Fibroblast of villous mesenchyme (primary cell): ENCODE data around the gene FNDC8. TPM values are rescaled to one million over a fixed set of nuclear protein-coding genes. Genes with fewer than 3 reads are reported as not detected.
A peak's percentile ranks its signal among the peaks of the same experiment; 100 is the strongest.

ENCODE experiments used
- DNase-seq: peaks from one replicate; pipeline ENCODE4 v3.0.0-alpha.2; 2010; ENCODE audit warnings: low read depth
- H3K4me3 ChIP-seq: 2 replicates; pipeline ENCODE4 v1.5.1; 2011; ENCODE audit warnings: low read depth, mild to moderate bottlenecking, low read length
- total RNA-seq: library from RNA; depleted of rRNA; stranded (reverse); fragments of >200 nt; gene quantifications from 2 replicates; pipeline ENCODE4 v1.2.3, GENCODE V29; 2012
- TF ChIP-seq, protein P1 (sequence below): IDR thresholded peaks from 2 replicates; pipeline ENCODE4 v1.5.1; 2012; ENCODE audit warnings: low read depth, mild to moderate bottlenecking, low read length; ENCODE audit not compliant: insufficient read depth

FNDC8 gene
- total RNA-seq, 1 donor: not detected

DNA sequence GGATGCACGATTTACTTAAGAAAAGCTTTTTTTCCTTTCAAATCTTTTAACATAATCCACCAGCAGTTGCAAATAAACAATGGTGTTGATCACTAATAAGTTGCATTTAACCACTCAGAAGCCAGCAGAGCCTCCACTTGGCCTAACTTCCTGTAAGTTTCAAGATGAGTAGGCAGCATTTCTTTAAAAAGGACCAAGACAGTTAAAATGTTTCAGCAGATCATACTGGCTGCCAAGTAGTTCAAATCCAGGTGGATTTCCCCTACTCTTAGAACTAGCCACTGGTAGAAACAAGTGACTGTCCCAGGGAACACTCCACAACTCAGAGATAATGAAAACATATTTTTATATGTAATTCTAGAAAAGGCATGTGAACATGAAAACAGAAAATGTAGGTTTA is 40.9 kb upstream of the FNDC8 start:
- no peak for DNase-seq
- H3K4me3 ChIP-seq: no peak overlapping the region
- TF ChIP-seq, protein P1, sequence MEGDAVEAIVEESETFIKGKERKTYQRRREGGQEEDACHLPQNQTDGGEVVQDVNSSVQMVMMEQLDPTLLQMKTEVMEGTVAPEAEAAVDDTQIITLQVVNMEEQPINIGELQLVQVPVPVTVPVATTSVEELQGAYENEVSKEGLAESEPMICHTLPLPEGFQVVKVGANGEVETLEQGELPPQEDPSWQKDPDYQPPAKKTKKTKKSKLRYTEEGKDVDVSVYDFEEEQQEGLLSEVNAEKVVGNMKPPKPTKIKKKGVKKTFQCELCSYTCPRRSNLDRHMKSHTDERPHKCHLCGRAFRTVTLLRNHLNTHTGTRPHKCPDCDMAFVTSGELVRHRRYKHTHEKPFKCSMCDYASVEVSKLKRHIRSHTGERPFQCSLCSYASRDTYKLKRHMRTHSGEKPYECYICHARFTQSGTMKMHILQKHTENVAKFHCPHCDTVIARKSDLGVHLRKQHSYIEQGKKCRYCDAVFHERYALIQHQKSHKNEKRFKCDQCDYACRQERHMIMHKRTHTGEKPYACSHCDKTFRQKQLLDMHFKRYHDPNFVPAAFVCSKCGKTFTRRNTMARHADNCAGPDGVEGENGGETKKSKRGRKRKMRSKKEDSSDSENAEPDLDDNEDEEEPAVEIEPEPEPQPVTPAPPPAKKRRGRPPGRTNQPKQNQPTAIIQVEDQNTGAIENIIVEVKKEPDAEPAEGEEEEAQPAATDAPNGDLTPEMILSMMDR: no peak

DNA sequence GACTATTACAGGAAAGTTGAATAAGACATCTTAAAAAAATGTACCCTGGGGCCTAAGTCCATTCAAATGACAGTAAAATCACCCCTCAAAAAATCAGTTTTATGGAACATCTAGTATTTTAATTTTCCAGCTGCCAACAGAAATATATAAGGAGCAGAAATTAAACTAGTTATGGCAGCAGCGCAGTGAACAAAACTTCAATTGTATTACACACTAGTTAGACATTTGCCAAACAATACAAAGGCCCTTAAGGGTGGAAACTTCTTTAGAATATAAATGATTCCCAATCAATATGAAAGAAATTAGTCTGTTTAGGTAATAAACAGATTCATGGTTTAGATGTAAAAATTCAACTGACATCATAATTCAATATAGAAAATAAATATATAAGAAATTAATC is 39.8 kb upstream of the FNDC8 start:
- TF ChIP-seq, protein P1: no peak
- no peak overlapping the region for H3K4me3 ChIP-seq
- no peak for DNase-seq

DNA sequence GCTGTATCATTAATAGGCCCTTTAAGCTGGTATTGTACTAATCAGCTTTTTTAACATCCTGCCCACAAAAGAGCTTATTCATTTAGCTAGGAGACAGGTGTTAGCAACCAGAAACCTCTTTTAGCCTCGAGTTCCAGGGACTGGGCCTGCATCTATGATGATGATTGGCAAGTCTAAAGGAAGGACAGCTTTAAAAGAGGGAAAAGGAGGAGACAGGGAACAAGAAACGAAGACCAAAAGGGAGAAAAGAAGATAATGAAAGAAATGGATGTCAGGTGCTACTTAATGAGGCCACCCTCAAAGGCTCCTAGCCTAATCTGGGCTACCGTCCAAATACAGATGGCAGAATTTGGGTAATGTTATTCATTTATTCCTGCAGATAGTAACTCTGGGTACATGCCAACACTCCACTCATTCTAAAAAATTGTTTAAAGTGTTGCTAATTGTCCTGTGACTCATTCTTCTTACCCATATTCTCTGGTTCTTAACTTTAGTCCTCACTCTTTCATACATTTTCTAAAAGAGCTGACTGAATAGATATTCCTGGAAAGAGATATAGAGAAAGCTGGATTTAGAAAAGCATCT is 39.2 kb upstream of the FNDC8 start:
- TF ChIP-seq, protein P1: no peak
- H3K4me3 ChIP-seq: no peak overlapping the region
- DNase-seq: peak; percentile 65

DNA sequence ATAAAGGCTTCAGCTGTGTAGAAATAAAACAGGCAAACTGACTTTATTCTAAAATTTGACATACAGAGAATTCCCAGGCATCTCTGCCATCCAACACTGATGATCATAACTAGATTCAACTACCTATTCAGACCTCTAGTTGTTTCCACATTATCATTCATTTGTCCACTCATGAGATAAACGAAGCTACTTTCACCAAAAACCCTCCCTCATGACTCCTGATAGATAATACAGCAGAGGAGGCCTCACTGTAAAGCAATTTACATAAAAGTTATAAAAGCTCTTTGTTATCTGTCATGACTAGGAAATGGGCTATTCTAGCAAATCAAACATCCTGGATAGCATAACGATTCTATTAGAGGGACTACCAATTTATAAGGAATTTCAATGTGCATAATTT is 38.3 kb upstream of the FNDC8 start:
- no peak for DNase-seq
- H3K4me3 ChIP-seq: no peak overlapping the region
- TF ChIP-seq, protein P1: no peak

DNA sequence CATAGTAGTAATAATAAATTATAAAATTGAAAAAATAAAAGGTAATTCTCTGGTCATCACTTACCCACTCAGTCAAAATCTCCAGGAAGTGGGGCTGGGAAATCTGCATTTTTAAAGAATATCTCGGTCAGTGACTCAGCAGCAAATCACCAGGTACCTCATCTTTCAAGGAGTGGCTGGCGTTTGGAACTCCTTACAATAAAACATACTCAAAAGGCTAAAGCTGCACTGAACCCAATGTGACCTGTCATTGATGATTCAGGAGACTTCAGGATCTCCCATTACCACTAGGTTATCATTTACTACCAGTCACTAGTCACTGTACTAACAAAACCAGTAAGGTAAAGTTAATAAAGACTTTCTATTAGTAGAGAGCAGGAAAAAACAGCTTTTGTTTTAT is 36.4 kb upstream of the FNDC8 start:
- DNase-seq: peak; percentile 33
- no peak overlapping the region for H3K4me3 ChIP-seq
- TF ChIP-seq, protein P1: no peak

DNA sequence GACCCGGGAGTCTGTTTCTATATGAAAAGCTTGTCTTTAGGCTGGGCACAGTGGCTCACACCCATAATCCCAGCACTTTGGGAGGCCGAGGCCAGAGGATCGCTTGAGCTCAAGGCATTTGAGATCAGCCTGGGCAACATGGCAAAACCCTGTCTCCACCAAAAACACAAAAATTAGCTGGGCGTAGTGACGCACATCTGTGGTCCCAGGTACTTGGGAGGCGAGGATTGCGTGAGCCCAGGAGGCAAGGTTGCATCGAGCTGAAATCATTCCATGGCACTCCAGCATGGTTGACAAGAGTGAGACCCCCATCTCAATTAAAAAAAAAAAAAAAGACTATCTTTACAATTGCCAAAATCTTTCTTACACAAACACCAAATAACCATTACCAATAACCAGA is 35.3 kb upstream of the FNDC8 start:
- DNase-seq: no peak
- TF ChIP-seq, protein P1: no peak
- no peak overlapping the region for H3K4me3 ChIP-seq

DNA sequence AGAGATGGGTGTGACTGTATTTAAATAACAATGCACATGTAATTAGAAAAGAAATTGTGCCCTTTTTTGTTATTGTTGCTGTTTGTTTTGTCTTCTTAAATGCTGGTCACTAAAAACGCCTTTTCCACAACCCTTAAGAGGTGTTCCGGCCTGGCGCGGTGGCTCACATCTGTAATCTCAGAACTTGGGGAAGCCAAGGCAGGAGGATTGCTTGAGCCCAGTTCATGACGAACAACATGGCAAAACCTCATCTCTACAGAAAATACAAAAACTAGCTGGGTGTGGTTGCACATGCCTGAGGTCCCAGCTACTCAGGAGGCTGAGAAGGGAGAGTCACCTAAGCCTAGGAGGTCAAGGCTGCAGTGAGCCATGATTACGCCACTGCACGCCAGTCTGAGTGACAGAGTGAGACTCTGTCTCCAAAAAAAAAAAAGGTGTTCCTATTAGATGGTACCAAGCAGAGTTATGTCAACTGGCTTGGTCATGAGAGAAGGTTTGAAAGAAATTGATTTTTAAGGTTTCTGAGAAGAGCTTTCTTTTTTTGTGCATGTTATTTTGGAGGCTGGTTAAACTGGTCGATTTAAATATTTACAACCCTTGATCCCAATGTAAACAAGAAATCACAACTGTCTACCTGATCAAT is 34.4 kb upstream of the FNDC8 start:
- DNase-seq: no peak
- no peak overlapping the region for H3K4me3 ChIP-seq
- TF ChIP-seq, protein P1: no peak
